Karpas-422 (cell line): ENCODE data around the gene HERPUD1. TPM values are rescaled to one million over a fixed set of nuclear protein-coding genes. Genes with fewer than 3 reads are reported as not detected.

ENCODE experiments used
- DNase-seq: peaks from one replicate; pipeline ENCODE4 v3.0.0-alpha.2; 2015
- H2AFZ ChIP-seq: fragments of 200-600 bp; sonication (generic); 2 replicates; pipeline ENCODE4 v1.6.1; 2014; ENCODE audit warnings: antibody characterized with exemption, low read length, mixed read lengths
- H3K27ac ChIP-seq: fragments of 200-600 bp; sonication (generic); 2 replicates; pipeline ENCODE4 v1.5.1; 2014; ENCODE audit warnings: mild to moderate bottlenecking, low read length, moderate library complexity
- H3K27me3 ChIP-seq: fragments of 200-600 bp; sonication (generic); 2 replicates; pipeline ENCODE4 v1.6.1; 2014; ENCODE audit warnings: low read length, mixed read lengths
- H3K36me3 ChIP-seq: fragments of 200-600 bp; sonication (generic); 2 replicates; pipeline ENCODE4 v1.6.1; 2014; ENCODE audit warnings: low read length, mixed read lengths; ENCODE audit not compliant: insufficient read depth
- H3K4me1 ChIP-seq: fragments of 200-600 bp; sonication (generic); 2 replicates; pipeline ENCODE4 v1.6.1; 2014; ENCODE audit warnings: mild to moderate bottlenecking, low read length, mixed read lengths
- H3K4me2 ChIP-seq: fragments of 200-600 bp; sonication (generic); 2 replicates; pipeline ENCODE4 v1.6.1; 2014; ENCODE audit warnings: low read length, low read depth, mild to moderate bottlenecking; ENCODE audit not compliant: poor library complexity, severe bottlenecking
- H3K4me3 ChIP-seq: fragments of 200-600 bp; sonication (generic); 2 replicates; pipeline ENCODE4 v1.5.1; 2014; ENCODE audit warnings: mild to moderate bottlenecking, antibody characterized with exemption, low read length, mixed read lengths
- H3K79me2 ChIP-seq: fragments of 200-600 bp; sonication (generic); 2 replicates; pipeline ENCODE4 v1.6.1; 2014; ENCODE audit warnings: mild to moderate bottlenecking, low read length, mixed read lengths
- H3K9ac ChIP-seq: fragments of 200-600 bp; sonication (generic); 2 replicates; pipeline ENCODE4 v1.6.0; 2014; ENCODE audit warnings: low read length
- H3K9me2 ChIP-seq: fragments of 200-600 bp; sonication (generic), shearing (Covaris generic); replicated peaks from 2 replicates; pipeline ENCODE4 v1.6.0; 2014; ENCODE audit warnings: mild to moderate bottlenecking, low read length, moderate library complexity; ENCODE audit not compliant: insufficient read depth
- H3K9me3 ChIP-seq: fragments of 300-700, 200-600 bp; sonication (generic); 2 replicates; pipeline ENCODE4 v1.6.1; 2014; ENCODE audit warnings: low read length, mixed read lengths
- H4K20me1 ChIP-seq: fragments of 200-600 bp; sonication (generic); 2 replicates; pipeline ENCODE4 v1.6.1; 2014; ENCODE audit warnings: mild to moderate bottlenecking, antibody characterized with exemption, low read length, low read depth; ENCODE audit not compliant: insufficient read depth
- total RNA-seq: library from RNA; depleted of rRNA; stranded (reverse); fragments of >200 nt; shearing (Covaris generic); gene quantifications from 2 replicates; pipeline ENCODE4 v1.2.3, GENCODE V29; 2014; ENCODE audit warnings: low replicate concordance

The HERPUD1 gene
- total RNA-seq, 1 experiment from 2014 or later: 112 TPM

DNA sequence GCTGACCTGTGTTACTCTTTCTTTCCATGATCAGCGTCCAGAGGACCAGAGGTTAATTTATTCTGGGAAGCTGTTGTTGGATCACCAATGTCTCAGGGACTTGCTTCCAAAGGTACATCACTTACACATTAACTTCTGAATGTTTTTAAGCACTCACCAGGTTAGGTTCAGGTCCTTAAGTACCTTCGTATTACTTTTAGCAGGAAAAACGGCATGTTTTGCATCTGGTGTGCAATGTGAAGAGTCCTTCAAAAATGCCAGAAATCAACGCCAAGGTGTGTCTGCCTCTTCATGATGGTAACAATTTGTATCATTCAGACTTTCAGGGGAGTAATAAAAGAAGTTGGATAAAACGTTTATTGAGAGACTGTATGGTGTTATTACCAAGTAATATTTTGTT lies 3.3 kb downstream of the HERPUD1 start:
- H3K4me1 ChIP-seq: peaks cover 83% of the 10 kb centered on the region
- peak overlapping the region; percentile 90 for H3K4me2 ChIP-seq
- H3K4me3 ChIP-seq: peak overlapping the region; percentile 32; the same call in 1 of the 2 replicates
- peaks cover 64% of the 10 kb centered on the region for H3K36me3 ChIP-seq
- H4K20me1 ChIP-seq: peaks cover 31% of the 10 kb centered on the region; the same call in 1 of the 2 replicates
- H3K9me2 ChIP-seq: no peaks in the 10 kb centered on the region
- no peaks in the 10 kb centered on the region for H3K27me3 ChIP-seq
- H2AFZ ChIP-seq: no peak overlapping the region
- no peak for DNase-seq
- peak overlapping the region; percentile 29 for H3K27ac ChIP-seq
- peaks cover 65% of the 10 kb centered on the region for H3K79me2 ChIP-seq
- no peaks in the 10 kb centered on the region for H3K9me3 ChIP-seq
- peak overlapping the region; percentile 28 for H3K9ac ChIP-seq

DNA sequence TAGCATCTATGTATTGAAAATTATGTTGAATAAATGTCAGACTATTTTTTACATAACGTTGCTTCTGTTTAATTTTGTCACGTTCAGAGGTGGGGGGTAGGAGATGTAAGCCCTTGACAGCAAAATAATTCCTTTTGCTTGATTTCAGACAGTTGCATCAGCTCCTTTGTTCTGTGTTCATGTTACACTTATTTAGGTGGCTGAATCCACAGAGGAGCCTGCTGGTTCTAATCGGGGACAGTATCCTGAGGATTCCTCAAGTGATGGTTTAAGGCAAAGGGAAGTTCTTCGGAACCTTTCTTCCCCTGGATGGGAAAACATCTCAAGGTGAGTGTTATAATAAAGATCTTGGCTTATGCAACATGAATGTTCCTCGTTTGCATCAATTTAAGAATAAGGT lies 4.5 kb downstream of the HERPUD1 start:
- Histone ChIP-seq H3K9me2 (no peaks in the 10 kb centered on the region), H2AFZ (no peak overlapping the region), H3K4me2 (no peak overlapping the region), H3K9me3 (no peaks in the 10 kb centered on the region), H3K4me3 (no peak overlapping the region), H3K79me2 (peaks cover 65% of the 10 kb centered on the region), H3K36me3 (peaks cover 72% of the 10 kb centered on the region), H3K27ac (no peak overlapping the region), H3K27me3 (no peaks in the 10 kb centered on the region), H4K20me1 (peaks cover 31% of the 10 kb centered on the region; the same call in 1 of the 2 replicates), H3K4me1 (peaks cover 83% of the 10 kb centered on the region), H3K9ac (no peak overlapping the region)
- DNase-seq: no peak

DNA sequence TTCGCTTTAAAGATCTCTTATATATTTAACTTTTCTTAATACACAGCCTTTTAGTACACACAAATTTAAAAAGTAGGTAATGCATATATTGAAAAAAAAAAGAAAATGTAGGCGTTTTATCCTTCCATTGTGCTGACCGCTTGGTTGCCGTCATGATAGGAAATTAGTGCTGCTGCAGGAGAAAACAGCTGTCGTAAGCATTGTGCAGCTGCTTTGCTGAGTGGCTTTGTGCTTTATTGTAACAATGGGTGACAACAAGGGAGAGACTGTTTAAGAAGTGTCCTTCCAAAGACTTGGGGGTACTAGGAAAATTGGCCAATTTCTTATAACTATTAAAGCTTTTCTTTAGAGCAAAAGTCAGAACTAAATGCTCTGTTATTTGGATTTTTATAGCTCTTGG lies 5.0 kb downstream of the HERPUD1 start:
- no peak overlapping the region for H3K9ac ChIP-seq
- peaks cover 77% of the 10 kb centered on the region for H3K36me3 ChIP-seq
- H3K27me3 ChIP-seq: no peaks in the 10 kb centered on the region
- H3K4me3 ChIP-seq: no peak overlapping the region
- no peak for DNase-seq
- H3K4me2 ChIP-seq: no peak overlapping the region
- H3K9me2 ChIP-seq: no peaks in the 10 kb centered on the region
- H3K9me3 ChIP-seq: no peaks in the 10 kb centered on the region
- H3K27ac ChIP-seq: no peak overlapping the region
- peaks cover 84% of the 10 kb centered on the region for H3K4me1 ChIP-seq
- no peak overlapping the region for H2AFZ ChIP-seq
- peaks cover 31% of the 10 kb centered on the region; the same call in 1 of the 2 replicates for H4K20me1 ChIP-seq
- H3K79me2 ChIP-seq: peaks cover 65% of the 10 kb centered on the region

DNA sequence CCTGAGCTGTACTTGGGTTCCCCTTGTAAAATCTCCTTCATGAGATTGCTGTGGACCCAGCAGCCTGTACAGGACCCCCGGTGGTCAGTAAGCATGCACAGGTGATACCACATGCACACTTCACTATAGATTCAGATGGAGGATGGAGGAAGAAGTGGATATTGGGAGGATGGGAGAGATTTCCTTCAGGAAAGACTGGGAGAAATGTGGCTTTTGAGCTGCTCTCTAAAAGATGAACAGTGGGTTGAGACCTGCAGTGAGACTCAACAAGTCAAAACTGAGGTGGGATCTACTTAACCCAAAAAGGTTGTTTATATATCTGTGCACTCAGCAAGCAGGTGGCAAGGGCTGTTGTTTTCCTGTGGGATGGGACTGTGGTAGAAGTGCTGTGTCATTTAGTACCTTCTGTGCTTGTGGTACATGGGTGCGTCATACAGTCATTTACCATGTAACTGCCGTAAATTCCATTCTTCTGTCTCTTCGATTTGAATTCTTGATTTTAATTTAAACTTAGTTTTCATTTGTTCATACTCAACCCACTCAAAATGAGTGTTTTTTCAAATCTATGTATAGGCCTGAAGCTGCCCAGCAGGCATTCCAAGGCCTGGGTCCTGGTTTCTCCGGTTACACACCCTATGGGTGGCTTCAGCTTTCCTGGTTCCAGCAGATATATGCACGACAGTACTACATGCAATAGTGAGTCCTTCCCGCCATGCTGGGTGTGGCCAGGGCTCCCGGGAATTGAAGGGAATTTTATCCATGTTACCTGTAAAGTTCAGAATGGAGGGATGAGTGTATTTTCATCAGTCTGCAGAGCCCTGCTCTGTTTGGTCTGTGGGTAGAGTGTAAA lies 6.9 kb downstream of the HERPUD1 start:
- Histone ChIP-seq H4K20me1 (peaks cover 15% of the 10 kb centered on the region; the same call in 1 of the 2 replicates), H3K9me3 (no peaks in the 10 kb centered on the region)

DNA sequence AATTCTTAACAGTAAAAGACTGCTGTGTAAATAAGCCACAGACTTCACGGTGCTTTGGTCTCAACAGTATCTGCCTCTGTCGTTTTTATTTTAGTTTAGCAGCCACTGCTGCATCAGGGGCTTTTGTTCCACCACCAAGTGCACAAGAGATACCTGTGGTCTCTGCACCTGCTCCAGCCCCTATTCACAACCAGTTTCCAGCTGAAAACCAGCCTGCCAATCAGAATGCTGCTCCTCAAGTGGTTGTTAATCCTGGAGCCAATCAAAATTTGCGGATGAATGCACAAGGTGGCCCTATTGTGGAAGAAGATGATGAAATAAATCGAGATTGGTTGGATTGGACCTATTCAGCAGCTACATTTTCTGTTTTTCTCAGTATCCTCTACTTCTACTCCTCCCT lies 7.9 kb downstream of the HERPUD1 start:
- H3K79me2 ChIP-seq: peaks cover 38% of the 10 kb centered on the region

More for the DNA sequence above, 6.9 kb downstream of the HERPUD1 start:
- peaks cover 81% of the 10 kb centered on the region for H3K4me1 ChIP-seq
- peak overlapping the region; percentile 7 for H3K4me2 ChIP-seq
- no peak overlapping the region for H3K4me3 ChIP-seq
- H3K9me2 ChIP-seq: no peaks in the 10 kb centered on the region
- DNase-seq: no peak
- H3K79me2 ChIP-seq: peaks cover 46% of the 10 kb centered on the region
- H3K27ac ChIP-seq: peak overlapping the region; percentile 50
- H3K9ac ChIP-seq: peak overlapping the region; percentile 25; the same call in 1 of the 2 replicates
- no peaks in the 10 kb centered on the region for H3K27me3 ChIP-seq
- H3K36me3 ChIP-seq: peaks cover 89% of the 10 kb centered on the region
- no peak overlapping the region for H2AFZ ChIP-seq

DNA sequence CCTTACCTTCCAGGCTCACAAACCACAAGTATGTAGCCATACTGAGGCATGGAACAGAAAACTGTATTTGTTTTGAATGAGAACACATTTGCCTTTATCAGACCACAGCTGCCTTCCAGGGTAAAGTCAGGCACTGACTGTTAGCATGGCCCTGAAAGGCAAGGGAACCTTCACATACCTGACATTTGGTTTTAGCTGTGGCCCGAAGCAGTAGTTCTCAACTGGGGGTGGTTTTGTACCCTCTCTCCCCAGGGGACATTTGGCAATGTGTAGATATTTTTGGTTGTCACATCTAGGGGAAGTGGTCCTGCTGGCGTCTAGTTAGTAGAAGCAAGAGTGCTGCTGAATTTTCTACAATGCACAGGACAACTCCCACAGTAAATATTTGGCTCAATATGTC lies 9.2 kb downstream of the HERPUD1 start:
- H3K27me3 ChIP-seq: no peaks in the 10 kb centered on the region
- peak overlapping the region; percentile 56 for H3K27ac ChIP-seq
- H2AFZ ChIP-seq: no peak overlapping the region
- 0 out of 2 replicates have a peak, but pooled peaks cover 3% of the 10 kb centered on the region for H4K20me1 ChIP-seq
- DNase-seq: no peak
- no peak overlapping the region for H3K4me3 ChIP-seq
- peaks cover 25% of the 10 kb centered on the region for H3K79me2 ChIP-seq
- peaks cover 60% of the 10 kb centered on the region for H3K4me1 ChIP-seq
- no peaks in the 10 kb centered on the region for H3K9me3 ChIP-seq
- no peak overlapping the region for H3K9ac ChIP-seq
- H3K4me2 ChIP-seq: peak overlapping the region; percentile 34
- no peaks in the 10 kb centered on the region for H3K9me2 ChIP-seq
- H3K36me3 ChIP-seq: peaks cover 82% of the 10 kb centered on the region

More for the DNA sequence above, 7.9 kb downstream of the HERPUD1 start:
- Histone ChIP-seq H3K4me1 (peaks cover 73% of the 10 kb centered on the region), H3K4me3 (no peak overlapping the region), H3K9me2 (no peaks in the 10 kb centered on the region), H4K20me1 (peaks cover 9% of the 10 kb centered on the region; the same call in 1 of the 2 replicates), H3K4me2 (peak overlapping the region; percentile 7), H3K27me3 (no peaks in the 10 kb centered on the region), H3K27ac (peak overlapping the region; percentile 50), H3K9me3 (no peaks in the 10 kb centered on the region), H3K9ac (no peak overlapping the region), H3K36me3 (peaks cover 88% of the 10 kb centered on the region), H2AFZ (no peak overlapping the region)
- DNase-seq: no peak

DNA sequence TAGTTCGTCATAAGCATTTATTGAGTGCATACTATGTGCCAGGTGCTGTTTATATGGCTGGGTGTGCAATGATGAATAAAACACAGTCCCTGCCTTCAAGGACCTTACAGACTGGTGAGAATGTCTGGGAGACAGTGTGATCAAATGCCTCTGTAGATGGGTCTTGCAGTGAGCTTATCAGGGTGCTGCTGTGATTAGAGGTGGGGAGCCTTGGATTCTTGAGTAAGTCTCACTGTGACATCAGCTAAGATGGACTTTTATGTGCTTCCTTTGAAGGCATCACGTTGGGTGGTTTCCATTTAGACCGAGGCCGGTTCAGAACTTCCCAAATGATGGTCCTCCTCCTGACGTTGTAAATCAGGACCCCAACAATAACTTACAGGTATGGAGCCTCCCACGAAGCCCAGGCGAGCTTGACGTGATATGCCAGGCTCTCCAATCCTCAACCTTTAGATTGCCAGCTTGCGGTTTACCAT lies 10.0 kb downstream of the HERPUD1 start:
- DNase-seq: no peak
- no peak overlapping the region for H3K4me2 ChIP-seq
- H4K20me1 ChIP-seq: 0 out of 2 replicates have a peak, but pooled peaks cover 3% of the 10 kb centered on the region
- H3K9me2 ChIP-seq: no peaks in the 10 kb centered on the region
- peaks cover 17% of the 10 kb centered on the region for H3K79me2 ChIP-seq
- H2AFZ ChIP-seq: no peak overlapping the region
- no peak overlapping the region for H3K9ac ChIP-seq
- peaks cover 74% of the 10 kb centered on the region for H3K36me3 ChIP-seq
- H3K4me3 ChIP-seq: no peak overlapping the region
- no peaks in the 10 kb centered on the region for H3K9me3 ChIP-seq
- H3K4me1 ChIP-seq: peaks cover 52% of the 10 kb centered on the region
- peak overlapping the region; percentile 56 for H3K27ac ChIP-seq
- no peaks in the 10 kb centered on the region for H3K27me3 ChIP-seq

DNA sequence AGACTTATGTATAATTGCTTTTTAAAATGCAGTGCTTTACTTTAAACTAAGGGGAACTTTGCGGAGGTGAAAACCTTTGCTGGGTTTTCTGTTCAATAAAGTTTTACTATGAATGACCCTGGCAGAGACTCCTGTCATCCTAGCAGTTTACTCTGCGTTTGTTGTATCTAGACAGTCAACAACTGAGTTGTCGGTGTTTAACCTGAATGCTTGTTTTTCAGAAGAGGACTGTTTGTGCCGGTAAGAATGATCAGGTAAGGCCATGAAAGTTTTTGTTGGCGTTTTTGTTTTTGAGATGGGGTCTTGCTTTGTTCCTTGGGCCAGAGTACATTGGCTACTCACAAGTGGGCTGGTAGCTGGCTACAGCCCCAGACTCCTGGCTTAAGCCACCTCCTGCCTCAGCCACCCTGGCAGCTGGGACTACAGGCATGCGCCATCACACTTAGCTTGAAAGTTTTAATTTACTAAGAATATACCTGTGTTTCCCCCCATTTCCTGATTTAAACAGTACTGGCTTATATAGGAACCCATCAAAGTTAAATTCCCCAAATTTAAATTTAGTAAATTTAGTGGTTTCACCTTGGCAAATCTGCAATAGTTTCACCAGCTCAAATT lies 11.9 kb downstream of the HERPUD1 start:
- H2AFZ ChIP-seq: no peak overlapping the region
- no peaks in the 10 kb centered on the region for H3K9me3 ChIP-seq
- peaks cover 57% of the 10 kb centered on the region for H3K36me3 ChIP-seq
- H3K4me1 ChIP-seq: peaks cover 34% of the 10 kb centered on the region
- DNase-seq: no peak
- H3K4me3 ChIP-seq: no peak overlapping the region
- H3K4me2 ChIP-seq: no peak overlapping the region
- H3K27me3 ChIP-seq: no peaks in the 10 kb centered on the region
- no peak overlapping the region for H3K27ac ChIP-seq
- H4K20me1 ChIP-seq: 0 out of 2 replicates have a peak, but pooled peaks cover 3% of the 10 kb centered on the region
- H3K9ac ChIP-seq: no peak overlapping the region
- H3K9me2 ChIP-seq: no peaks in the 10 kb centered on the region
- 0 out of 2 replicates have a peak, but pooled peaks cover 3% of the 10 kb centered on the region for H3K79me2 ChIP-seq
